Dendritic cell treated with granulocyte-macrophage colony-stimulating factor and Interleukin-4, amounts not matched to agents 40 ng/mL and 50 ng/mL, for 4 days (primary cell): ENCODE data around the gene PDCD7.

Source experiments
- H3K27ac Mint-ChIP-seq: one replicate; pipeline ENCODE4 v1.8.0; 2022; ENCODE audit warnings: mild to moderate bottlenecking, mixed read lengths
- H3K27me3 Mint-ChIP-seq: one replicate; pipeline ENCODE4 v1.8.0; 2022; ENCODE audit warnings: mild to moderate bottlenecking, mixed read lengths
- H3K36me3 Mint-ChIP-seq: one replicate; pipeline ENCODE4 v1.8.0; 2022; ENCODE audit warnings: low read depth, mixed read lengths
- H3K4me1 Mint-ChIP-seq: one replicate; pipeline ENCODE4 v1.8.0; 2022; ENCODE audit warnings: low read depth, mixed read lengths
- H3K4me3 Mint-ChIP-seq: one replicate; pipeline ENCODE4 v1.8.0; 2022; ENCODE audit warnings: mild to moderate bottlenecking, moderate library complexity, mixed read lengths
- H3K9me3 Mint-ChIP-seq: one replicate; pipeline ENCODE4 v1.8.0; 2022; ENCODE audit warnings: mixed read lengths
- intact Hi-C: fragments of 100-400 bp; cut with micrococcal nuclease; formaldehyde crosslinking; loops from one replicate; pipeline ENCODE4 v1.15.0; 2022

Gene PDCD7

GRCh38 chr15:65068403-65068788, 65.2 kb downstream of the PDCD7 start:
- intact Hi-C loops, result no loop called here
- H3K27me3 Mint-ChIP-seq, result peaks cover 56% of the 10 kb centered on the region
- H3K36me3 Mint-ChIP-seq, result no peaks in the 10 kb centered on the region
- H3K27ac Mint-ChIP-seq, result no peak overlapping the region
- no peak overlapping the region for H3K4me3 Mint-ChIP-seq
- peaks cover 6% of the 10 kb centered on the region for H3K4me1 Mint-ChIP-seq
- no peaks in the 10 kb centered on the region for H3K9me3 Mint-ChIP-seq

GRCh38 chr15:65067645-65068402, 65.8 kb downstream of the PDCD7 start, which contains the start of gene RASL12:
RASL12 (minus strand) TSS chr15:65067991; CDS start chr15:65067835, 156 bp downstream.
- Mint-ChIP-seq H3K36me3 (no peaks in the 10 kb centered on the region), H3K27ac (no peak within 1 kb of the TSS), H3K4me3 (no peak within 1 kb of the TSS), H3K4me1 (peaks cover 6% of the 10 kb centered on the region), H3K9me3 (no peaks in the 10 kb centered on the region), H3K27me3 (peaks cover 60% of the 10 kb centered on the region)
- intact Hi-C loops, result no loop called here
